IPS-11a (cell line): Measurements from ENCODE around the gene NDUFA5.
A peak's percentile ranks its signal among the peaks of the same experiment; 100 is the strongest.

ENCODE experiments used
- H3K4me3 ChIP-seq: one replicate; pipeline ENCODE4 v1.5.1; 2013; ENCODE audit warnings: low read depth, low read length, control low read depth

Gene NDUFA5

DNA sequence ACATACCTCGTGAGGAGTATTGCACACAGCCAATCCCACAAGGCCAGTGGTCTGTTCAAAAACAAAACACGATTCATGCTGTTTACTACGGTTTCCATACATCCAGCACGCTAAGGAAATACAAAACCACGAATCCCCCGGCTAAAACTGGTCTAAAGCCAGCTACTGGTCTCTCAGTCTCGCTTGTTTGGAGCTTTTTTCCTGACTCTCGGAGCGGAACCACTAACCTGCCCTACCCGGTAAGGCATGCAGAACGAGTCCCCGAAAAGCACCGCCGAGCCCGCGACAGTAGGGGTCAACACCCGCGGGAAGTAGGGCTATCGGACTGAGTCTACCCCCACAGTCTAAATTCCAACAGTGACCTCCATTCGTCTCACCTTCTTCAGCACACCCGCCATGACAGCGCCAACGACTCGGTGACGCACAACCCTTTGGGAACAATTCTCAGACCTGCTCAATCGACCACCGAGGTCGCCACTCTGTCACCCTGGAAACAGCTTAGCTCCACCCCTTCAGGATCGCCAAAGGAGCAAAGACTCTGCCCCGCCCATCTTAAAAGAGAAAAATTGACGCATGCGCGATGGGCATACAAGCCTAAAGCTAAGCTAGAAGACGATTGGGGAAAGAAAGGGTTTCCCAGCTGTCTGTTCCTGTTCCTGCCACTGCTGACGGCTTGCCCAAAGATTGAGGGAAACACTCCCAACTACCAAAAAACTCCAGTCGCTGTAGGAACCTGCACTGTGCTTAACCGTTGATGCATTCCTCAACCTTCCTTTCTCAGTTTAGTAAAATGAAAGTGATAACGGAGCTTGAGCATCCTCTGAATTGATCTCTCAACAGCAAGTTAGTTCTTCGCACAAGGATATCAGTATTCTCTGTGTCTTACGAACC is at the start of gene NDUFA5:
NDUFA5 (minus strand) TSS at position 421 of the 891 bp plus-strand sequence; CDS start at position 398, 23 bp downstream.
- peak within 1 kb of the TSS; percentile 99 for H3K4me3 ChIP-seq

DNA sequence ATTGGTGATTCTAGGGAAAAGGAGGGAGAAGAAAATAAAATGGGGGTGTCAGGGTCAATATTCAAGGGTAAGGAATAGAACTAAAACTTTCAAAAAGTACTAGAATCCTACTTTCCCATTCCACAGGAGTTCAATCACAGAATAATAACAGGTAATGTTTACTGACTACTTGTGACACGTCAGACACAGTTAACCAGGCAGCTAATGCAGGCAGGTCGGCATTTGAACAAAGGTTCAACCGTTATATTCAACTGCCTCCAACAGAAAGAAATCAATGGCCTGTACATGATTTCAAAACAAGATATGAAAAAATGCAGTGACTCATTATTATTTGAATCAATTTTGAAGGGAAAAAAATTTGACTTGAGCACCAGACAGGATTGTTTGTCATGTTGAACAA is 47.1 kb upstream of the NDUFA5 start:
- no peak overlapping the region for H3K4me3 ChIP-seq

DNA sequence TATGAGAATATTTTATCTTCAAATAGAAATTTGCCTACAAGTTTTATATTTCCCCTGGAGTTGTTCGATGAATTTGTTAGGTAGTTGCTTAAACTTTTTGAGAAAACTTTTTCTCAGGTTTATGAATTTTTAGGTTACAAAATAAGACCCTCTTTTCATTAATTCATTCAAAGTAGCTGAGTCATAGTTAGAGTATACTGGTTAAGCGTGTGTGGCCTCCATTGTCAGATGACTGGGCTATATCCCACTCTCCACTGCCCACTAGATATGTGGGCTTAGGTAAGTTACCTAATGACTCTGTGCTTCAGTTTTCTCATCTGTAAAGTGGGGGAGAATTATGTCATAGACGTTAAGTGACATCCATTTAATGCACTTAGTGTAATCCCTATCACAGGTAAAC is 45.0 kb upstream of the NDUFA5 start:
- H3K4me3 ChIP-seq = no peak overlapping the region

DNA sequence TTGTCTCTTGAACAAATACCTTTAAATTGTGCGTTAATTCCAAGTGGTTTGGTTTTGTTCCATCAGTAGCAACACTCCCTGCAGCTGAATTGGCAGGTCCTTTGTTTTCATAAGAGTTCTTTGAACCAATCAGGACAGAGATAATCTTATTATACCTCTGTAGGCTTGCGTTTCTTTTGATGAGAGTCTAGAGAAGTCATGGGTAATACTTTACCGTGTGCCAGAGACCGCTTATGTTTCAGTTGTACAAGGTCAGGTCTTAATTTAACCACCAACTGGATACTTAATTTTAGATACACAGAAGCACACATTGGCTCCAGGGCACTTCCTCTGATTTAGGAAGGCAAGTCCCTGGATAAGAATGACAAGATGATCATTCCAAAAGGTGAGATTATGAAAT is 43.9 kb upstream of the NDUFA5 start, which contains the start of gene ASB15:
ASB15 (plus strand) TSS at position 292 of the 400 bp plus-strand sequence. CDS start 12,682 bp downstream, outside the sequence.
- no peak within 1 kb of the TSS for H3K4me3 ChIP-seq

DNA sequence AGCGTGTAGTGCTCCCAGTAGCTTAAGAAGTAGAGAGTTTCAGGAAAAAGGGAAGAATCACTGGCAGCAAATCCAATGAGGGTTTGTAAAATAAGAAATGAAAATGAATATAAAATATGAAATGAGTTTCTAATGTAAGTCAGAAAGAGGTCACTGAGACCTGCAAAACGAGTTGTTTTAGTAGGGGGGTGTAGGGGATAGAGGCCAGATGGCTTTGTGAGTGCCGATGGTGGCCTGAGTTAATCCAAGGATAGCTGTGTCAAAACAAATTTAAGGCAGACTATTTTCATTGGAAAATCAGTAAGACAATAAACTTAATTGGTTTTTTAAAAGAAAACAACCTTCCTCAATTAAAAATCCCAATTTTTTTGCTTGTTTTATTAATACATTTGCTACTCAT is 43.3 kb upstream of the NDUFA5 start:
- H3K4me3 ChIP-seq = no peak overlapping the region

DNA sequence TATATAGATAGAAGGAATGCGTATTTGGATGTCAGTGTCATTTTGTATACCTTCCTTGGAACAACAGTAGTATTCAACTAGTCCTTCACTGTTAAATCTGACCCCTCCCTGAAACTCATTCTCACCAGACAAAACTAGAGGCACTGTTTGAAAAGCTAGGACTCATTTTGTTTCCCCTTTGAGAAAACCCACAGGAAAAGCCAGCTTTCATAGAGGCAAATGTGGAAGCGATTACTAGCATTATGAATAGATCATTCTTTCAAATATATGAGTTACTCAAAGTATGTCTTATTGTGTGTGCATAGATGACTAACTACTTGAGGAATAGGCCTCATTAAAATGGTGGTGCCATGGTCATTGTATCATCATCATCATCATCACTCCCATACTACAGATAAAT is 42.1 kb upstream of the NDUFA5 start:
- no peak overlapping the region for H3K4me3 ChIP-seq

DNA sequence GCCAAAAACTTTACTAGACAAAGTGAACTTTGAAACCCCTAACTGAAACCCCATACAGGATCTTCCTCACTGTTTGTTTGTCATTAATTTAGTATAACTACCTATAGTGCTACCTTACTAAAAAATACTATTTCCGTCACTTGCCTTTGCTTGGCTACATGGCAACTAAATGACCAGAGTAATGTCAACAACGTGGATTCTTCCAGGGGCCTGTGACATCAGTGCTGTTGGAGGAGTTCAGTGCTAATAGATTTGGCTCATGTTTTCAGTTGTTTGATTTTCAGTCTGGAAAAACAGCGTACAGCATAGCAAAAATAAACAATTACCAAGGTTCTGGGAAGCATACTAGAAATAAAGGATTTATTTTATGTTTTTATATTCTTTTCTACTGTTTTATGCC is 41.0 kb upstream of the NDUFA5 start:
- no peak overlapping the region for H3K4me3 ChIP-seq

DNA sequence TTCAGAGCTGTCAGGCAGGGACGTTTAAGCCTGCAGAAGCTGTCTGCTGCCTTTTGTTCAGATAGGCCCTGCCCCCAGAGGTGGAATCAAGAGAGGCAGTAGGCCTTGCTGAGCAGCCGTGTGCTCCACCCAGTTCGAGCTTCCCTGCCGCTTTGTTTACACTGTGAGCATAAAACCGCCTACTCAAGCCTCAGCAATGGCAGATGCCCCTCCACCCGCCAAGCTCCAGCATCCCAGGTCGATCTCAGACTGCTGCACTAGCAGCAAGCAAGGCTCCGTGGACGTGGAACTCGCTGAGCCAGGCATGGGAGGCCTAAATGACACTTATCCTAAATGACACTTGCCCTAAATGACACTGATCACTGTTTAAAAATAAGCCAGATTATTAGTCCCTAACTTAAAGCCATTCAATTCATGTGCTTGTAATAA is 37.2 kb upstream of the NDUFA5 start:
- no peak overlapping the region for H3K4me3 ChIP-seq

DNA sequence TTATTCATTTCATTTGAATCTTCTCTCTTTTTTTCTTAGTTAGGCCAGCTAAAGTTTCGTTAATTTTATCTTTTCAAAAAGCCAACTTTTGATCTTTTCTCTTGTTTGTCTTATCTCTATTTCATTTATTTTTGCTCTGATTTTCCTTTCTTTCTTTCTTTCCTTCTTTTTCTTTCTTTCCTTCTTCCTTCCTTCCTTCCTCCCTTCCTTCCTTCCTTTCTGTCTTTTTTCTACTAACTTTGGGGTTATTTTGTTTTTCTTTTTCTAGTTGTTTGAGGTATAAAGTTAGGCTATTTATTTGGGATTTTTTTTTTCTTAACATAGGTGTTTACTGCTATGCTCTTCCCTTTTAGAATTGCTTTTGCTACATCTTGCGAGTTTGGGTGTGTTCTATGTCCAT is 30.8 kb upstream of the NDUFA5 start:
- no peak overlapping the region for H3K4me3 ChIP-seq

DNA sequence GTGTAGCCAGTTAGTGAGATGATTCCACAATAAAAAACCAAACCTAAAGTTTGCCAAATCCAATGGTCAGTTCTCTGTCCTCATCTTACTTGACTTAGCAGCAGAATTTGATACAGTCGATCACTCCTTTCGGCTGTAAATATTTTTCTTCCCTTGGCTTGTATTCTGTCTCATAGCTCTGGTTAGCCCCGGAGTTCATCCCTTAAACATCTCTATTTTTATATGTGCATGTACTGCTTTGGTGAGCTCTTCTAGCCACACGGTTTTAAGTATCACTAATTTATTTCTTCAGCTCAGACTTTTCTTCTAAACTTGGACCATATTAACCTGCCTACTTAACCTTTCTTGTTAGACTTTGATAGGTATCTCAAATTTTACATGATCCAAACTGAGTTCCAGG is 26.2 kb upstream of the NDUFA5 start:
- H3K4me3 ChIP-seq = no peak overlapping the region

DNA sequence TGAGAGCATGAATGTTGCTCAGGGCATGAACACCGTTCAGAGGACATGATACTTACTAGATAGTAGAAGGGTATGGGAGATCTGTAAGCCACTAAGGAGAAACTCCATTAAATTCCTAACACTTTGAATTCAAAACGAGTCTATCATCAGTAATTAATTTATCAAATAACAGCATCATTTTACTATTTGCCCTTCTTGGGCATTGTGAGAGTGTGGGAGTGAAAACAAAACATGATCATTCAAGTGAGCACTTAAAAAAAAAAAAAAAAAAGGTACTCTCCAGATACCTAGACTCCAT is 23.5 kb upstream of the NDUFA5 start:
- H3K4me3 ChIP-seq = no peak overlapping the region

DNA sequence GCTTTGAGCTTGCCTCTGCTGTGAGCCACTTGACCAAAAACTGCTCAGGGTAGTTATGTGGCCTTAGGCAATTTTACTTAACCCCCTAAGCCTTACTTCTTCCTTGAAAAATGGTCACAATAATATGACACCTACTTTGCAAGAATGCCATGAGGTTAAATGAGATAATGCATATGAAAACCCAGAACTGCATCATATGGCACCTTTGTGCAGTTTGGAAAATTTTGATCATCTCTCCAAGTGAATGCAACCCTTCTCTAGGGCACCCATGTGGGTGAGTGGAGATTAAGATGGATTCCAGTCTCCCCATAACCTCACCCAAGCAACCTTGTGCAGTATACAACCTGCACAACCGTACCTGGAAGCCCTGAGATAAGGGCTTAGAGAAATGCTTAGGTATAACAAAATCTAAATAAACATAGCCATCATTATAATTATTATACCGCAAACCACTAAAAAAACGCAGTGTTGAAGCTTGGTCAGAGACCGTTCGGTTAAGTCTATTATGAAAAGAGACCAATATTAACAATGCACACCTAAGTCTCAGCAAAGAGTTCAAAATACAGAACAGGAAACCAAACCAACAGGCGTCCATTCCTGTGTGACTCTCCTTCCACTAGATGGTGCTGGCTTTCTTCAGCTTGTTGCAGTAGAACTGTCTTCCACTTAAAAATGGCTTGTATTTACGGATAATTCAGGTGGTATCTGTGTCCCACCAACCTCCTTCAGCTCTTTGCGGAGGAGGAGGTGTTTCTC is 23.0 kb upstream of the NDUFA5 start:
- no peak overlapping the region for H3K4me3 ChIP-seq

DNA sequence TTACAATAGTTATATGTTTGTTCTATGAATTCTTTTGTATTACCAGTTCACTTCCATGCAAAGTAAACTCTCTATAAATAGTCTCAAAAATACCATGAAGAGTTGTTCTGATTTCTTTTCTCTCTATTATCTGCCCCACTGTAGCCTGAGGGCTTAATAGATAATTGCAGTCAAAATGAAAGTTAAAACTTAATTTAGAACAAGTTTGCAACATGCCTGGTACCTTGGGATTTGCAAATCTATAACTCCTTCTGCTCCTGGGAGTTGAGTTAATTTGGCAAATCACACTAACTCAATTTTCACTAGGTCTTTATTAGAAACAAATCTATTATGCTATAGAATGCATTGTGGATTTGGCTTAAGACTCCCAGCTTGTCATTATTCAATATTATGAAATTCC is 21.8 kb upstream of the NDUFA5 start:
- no peak overlapping the region for H3K4me3 ChIP-seq

DNA sequence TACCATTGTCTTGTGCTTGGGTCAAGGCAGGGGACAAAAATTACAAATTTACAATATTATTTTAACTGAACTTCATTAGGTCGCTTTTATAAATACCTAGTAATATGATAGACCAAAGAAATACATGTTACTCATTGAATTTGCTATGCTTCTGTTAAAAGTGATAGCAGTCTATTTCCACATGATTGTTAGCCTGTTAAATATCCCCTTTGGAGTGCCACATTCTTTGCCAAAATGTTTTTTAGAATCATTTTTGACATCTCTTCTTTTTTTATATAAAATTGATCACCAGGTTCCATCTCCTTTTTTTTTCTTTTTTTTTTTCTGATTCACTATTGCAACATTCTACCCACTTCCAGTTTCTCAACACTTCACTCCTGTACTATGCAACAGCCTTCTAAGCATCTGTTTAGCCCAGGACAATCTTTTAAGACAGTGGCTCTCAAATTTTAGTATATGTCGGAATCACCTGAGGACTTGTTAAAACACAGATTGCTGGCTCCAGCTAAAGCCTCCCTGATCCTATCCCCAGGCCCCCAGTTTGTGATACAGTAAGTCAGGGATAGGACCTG is 16.4 kb upstream of the NDUFA5 start:
- H3K4me3 ChIP-seq = no peak overlapping the region

DNA sequence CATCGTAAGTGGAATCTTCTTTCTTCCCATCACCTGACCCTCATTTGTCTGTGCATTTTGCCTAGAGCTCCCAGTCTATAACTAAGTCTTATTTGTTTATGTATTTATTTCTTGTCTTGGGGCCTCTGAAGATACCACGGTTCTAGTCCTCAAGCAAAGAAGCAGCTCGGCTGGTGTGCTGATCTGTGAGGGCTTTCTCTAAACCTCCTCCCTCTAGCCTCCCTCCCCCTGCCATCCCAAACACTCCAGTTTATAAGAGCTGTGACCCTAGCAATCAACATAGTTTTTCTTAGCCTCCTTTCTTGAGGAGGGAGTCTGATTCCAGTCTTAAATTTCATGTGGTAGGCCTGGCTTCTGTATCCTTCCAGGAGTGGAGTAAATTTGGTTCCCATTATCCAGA is 15.7 kb upstream of the NDUFA5 start:
- no peak overlapping the region for H3K4me3 ChIP-seq

DNA sequence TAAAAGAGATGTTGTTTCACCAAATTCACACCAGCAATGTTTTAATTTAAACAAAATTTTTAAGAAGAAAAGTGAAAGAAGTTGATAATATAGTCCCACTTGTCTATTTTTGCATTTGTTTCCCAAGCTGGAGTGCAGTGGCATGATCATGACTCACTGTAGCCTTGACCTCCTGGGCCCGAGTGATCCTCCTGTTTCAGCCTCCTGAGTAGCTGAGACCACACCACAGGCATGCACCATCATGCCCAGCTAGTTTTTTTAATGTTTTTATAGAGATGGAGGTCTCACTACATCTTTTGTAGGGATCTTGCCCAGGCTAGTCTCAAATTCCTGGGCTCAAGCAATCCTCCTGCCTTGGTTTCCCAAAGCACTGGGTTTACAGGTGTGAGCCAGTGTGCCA is 14.1 kb upstream of the NDUFA5 start:
- no peak overlapping the region for H3K4me3 ChIP-seq

DNA sequence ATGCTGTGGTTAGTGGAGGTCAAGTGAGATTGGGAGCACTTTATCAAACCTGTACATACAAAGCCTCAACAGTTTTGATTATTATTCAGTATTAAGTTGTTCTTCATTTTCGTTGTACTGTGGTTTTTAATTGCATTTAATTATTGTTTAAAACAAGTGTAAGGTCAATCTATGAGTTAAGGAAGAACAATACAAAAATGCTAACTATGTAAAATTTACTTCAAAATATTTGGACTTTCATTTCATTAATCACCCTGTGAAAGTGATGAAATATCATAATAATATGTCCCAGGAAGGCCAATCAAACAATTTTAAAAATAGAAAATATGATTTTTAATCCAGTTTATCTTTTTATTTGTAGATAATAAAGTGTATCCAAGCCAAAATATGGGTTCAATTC is 13.6 kb upstream of the NDUFA5 start:
- no peak overlapping the region for H3K4me3 ChIP-seq

DNA sequence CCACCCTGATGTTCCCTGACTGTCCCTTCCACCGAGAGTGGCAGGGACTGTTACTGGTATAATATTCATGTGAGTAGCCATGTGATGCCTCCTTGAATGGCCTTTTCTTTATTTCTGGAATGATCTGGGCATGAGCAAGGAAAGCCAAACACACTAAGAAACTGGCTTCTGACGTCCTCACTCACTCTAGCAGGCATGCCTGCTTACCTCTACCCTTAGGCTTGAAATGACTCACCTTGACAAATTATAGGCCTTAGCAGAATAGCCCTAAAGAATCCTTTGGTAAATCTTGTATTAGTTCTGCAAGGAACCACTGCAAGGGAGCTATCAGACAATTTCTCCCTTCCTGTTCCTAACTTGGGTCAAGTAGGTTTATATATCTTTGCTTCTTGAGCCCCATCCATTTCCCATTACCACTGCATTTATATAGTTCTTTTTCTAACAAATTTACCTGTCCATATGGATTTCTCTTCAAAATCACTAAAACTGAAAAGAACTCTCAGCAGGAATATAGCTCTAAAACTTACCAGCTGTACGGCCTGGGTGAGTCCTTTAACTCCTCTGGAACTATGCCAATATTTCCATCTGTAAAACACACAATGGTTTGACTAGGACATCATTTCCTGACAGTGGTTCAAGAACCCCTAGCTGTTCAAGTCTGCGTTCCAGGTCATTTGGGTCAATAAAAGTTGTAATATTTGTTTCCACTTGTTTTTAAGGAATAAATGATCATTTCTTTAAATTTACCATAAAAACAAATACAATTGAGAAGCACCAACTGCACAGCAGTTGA is 13.0 kb upstream of the NDUFA5 start:
- H3K4me3 ChIP-seq = no peak overlapping the region

DNA sequence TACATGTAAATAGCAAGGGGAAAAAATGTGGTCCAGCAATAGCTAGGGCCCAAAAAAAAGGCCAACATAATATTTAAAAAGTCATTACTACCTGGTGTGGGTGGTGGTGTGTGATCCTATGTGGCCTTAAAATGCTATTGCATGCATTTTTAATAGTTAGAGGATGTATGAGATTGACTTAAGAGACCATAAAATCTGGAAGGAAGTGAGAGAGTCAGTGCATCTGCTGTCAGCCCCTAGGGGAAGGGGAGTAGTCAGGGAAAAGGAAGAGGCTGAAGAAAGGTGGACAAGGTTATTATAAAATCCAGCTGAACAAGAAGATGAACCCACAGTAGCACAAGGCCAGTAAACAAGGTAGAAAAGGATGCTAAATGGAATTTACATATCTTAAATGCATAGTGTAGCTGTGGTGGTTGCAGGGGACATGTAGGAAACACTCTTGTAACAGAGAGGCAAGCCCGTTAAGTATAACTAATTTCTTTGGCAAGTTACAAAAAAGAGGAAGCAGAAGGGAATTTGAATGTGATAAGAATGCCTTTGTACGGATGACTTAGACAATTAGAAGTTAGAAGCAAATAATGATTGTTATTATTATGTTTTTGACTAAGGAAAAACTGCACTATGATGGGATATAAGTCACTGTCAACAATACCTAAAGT is 11.9 kb upstream of the NDUFA5 start:
- no peak overlapping the region for H3K4me3 ChIP-seq

DNA sequence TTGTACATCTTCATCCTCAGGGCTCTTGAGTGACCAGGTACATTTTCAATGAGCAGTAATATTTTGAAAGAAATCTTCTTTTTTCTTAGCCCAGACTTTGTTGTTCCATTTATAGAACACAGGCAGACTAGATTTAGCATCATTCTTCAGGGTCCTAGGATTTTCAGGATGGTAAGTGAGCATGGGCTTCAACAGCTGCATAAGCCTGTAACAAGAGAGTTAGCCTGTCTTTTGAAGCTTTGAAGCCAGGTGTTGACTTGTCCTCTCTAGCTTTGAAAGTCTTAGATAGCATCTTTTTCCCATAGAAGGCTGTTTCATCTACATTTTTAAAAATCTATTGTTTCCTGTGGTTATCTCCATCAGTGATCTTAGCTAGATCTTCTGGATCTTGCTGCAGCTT is 4.5 kb upstream of the NDUFA5 start:
- no peak overlapping the region for H3K4me3 ChIP-seq
